ENCODE results near the gene KCNE2. TPM values are rescaled to one million over a fixed set of nuclear protein-coding genes. Genes with fewer than 3 reads are reported as not detected.

The KCNE2 gene
- total RNA-seq, 2 donors from 2014 or later = not detected

GRCh38 chr21:34357889-34358288 is 5.9 kb upstream of the KCNE2 start:
- Histone ChIP-seq H3K36me3 (no peaks in the 10 kb centered on the region), H3K27me3 (replicated peaks; ENCODE audit: insufficient read depth) (no peaks in the 10 kb centered on the region), H3K9me3 (no peaks in the 10 kb centered on the region), H3K4me1 (ENCODE audit: control insufficient read depth in 1 of 2, low read depth in 2 of 2) (no peaks in the 10 kb centered on the region), H3K4me3 (no peak overlapping the region), H3K27ac (no peak overlapping the region)
- no peak for DNase-seq (ENCODE audit: low spot score)
- TF ChIP-seq CTCF (IDR thresholded peaks at IDR 0.05) = no peak
- no peak for ATAC-seq (ENCODE audit: insufficient number of reproducible peaks, low FRiP score, low read depth)

- TF ChIP-seq CTCF (IDR thresholded peaks at IDR 0.05) = no peak
- Histone ChIP-seq H3K9me3 (no peaks in the 10 kb centered on the region), H3K36me3 (no peaks in the 10 kb centered on the region), H3K4me1 (ENCODE audit: control insufficient read depth in 1 of 2, low read depth in 2 of 2) (no peaks in the 10 kb centered on the region), H3K27me3 (replicated peaks; ENCODE audit: insufficient read depth) (no peaks in the 10 kb centered on the region), H3K27ac (no peak overlapping the region), H3K4me3 (no peak overlapping the region)
- ATAC-seq (ENCODE audit: insufficient number of reproducible peaks, low FRiP score, low read depth) = no peak
- no peak for DNase-seq (ENCODE audit: low spot score)
These were observed 4.9 kb upstream of the KCNE2 start for GRCh38 chr21:34358866-34359265.

GRCh38 chr21:34360488-34361241 is 3.1 kb upstream of the KCNE2 start:
- H3K27me3 ChIP-seq (replicated peaks; ENCODE audit: insufficient read depth) = no peaks in the 10 kb centered on the region
- no peak for TF ChIP-seq CTCF (IDR thresholded peaks at IDR 0.05)
- no peaks in the 10 kb centered on the region for H3K36me3 ChIP-seq
- no peaks in the 10 kb centered on the region for H3K9me3 ChIP-seq
- H3K4me3 ChIP-seq = no peak overlapping the region
- DNase-seq (ENCODE audit: low spot score) (no peak), ATAC-seq (ENCODE audit: insufficient number of reproducible peaks, low FRiP score, low read depth) (no peak)
- H3K27ac ChIP-seq = no peak overlapping the region
- no peaks in the 10 kb centered on the region for H3K4me1 ChIP-seq (ENCODE audit: control insufficient read depth in 1 of 2, low read depth in 2 of 2)

GRCh38 chr21:34362136-34362444 is 1.7 kb upstream of the KCNE2 start:
- TF ChIP-seq CTCF (IDR thresholded peaks at IDR 0.05) = no peak
- Histone ChIP-seq H3K27me3 (replicated peaks; ENCODE audit: insufficient read depth) (no peaks in the 10 kb centered on the region), H3K4me1 (ENCODE audit: control insufficient read depth in 1 of 2, low read depth in 2 of 2) (no peaks in the 10 kb centered on the region), H3K27ac (no peak overlapping the region), H3K4me3 (no peak overlapping the region), H3K36me3 (no peaks in the 10 kb centered on the region), H3K9me3 (no peaks in the 10 kb centered on the region)
- ATAC-seq (ENCODE audit: insufficient number of reproducible peaks, low FRiP score, low read depth) (no peak), DNase-seq (ENCODE audit: low spot score) (no peak)

- Histone ChIP-seq H3K4me1 (ENCODE audit: control insufficient read depth in 1 of 2, low read depth in 2 of 2) (no peaks in the 10 kb centered on the region), H3K27me3 (replicated peaks; ENCODE audit: insufficient read depth) (no peaks in the 10 kb centered on the region), H3K27ac (no peak overlapping the region), H3K4me3 (no peak overlapping the region), H3K9me3 (no peaks in the 10 kb centered on the region), H3K36me3 (no peaks in the 10 kb centered on the region)
- no peak for ATAC-seq (ENCODE audit: insufficient number of reproducible peaks, low FRiP score, low read depth)
- TF ChIP-seq CTCF (IDR thresholded peaks at IDR 0.05) = no peak
- no peak for DNase-seq (ENCODE audit: low spot score)
These were observed 1.1 kb upstream of the KCNE2 start for GRCh38 chr21:34362670-34363069.
